Measurements from ENCODE around the gene RBM45. TPM values are rescaled to one million over a fixed set of nuclear protein-coding genes. Genes with fewer than 3 reads are reported as not detected.

The RBM45 gene
- total RNA-seq, 1 experiment from 2014 or later = 13.6 TPM

GRCh38 chr2:178143481-178143880 is 31.2 kb downstream of the RBM45 start:
- Mint-ChIP-seq H3K9me3 (ENCODE audit: unreplicated experiment) (no peaks in the 10 kb centered on the region), H3K4me1 (ENCODE audit: low read depth, unreplicated experiment) (no peaks in the 10 kb centered on the region), H3K27ac (ENCODE audit: unreplicated experiment) (no peak overlapping the region), H3K27me3 (ENCODE audit: insufficient read depth, unreplicated experiment) (peaks cover 14% of the 10 kb centered on the region), H3K4me3 (ENCODE audit: unreplicated experiment) (no peak overlapping the region), H3K36me3 (ENCODE audit: insufficient read depth, unreplicated experiment) (no peaks in the 10 kb centered on the region)
- Histone ChIP-seq H3K4me3 (ENCODE audit: low read depth, low read length) (no peak overlapping the region), H3K36me3 (ENCODE audit: control insufficient read depth, insufficient read depth, low read length) (no peaks in the 10 kb centered on the region), H3K4me1 (no peaks in the 10 kb centered on the region), H3K9me3 (no peaks in the 10 kb centered on the region), H3K27me3 (replicated peaks; ENCODE audit: control insufficient read depth, insufficient read depth, low read length) (no peaks in the 10 kb centered on the region)
- POLR2A ChIA-PET = no interaction called here
- no peak for TF ChIP-seq CTCF (IDR thresholded peaks at IDR 0.05; ENCODE audit: insufficient read depth in 1 of 2, low read depth in 1 of 2, low read length in 1 of 2, severe bottlenecking in 1 of 2, unreplicated experiment in 1 of 2)
- intact Hi-C loops (cut with micrococcal nuclease; ENCODE audit: unreplicated experiment) = no loop called here
- BruUV-seq (replicated peaks) = no TSS peak
- DNase-seq = no peak
- CTCF ChIA-PET = no interaction called here

GRCh38 chr2:178152033-178152432 is 39.8 kb downstream of the RBM45 start:
- intact Hi-C loops (cut with micrococcal nuclease; ENCODE audit: unreplicated experiment) = no loop called here
- H3K9me3 ChIP-seq = no peaks in the 10 kb centered on the region; the same call in none of the 2 replicates
- ChIA-PET CTCF (no interaction called here), POLR2A (no interaction called here)
- BruUV-seq (replicated peaks) = no TSS peak
- Mint-ChIP-seq H3K9me3 (ENCODE audit: unreplicated experiment) (no peaks in the 10 kb centered on the region), H3K27ac (ENCODE audit: unreplicated experiment) (no peak overlapping the region), H3K4me3 (ENCODE audit: unreplicated experiment) (no peak overlapping the region), H3K27me3 (ENCODE audit: insufficient read depth, unreplicated experiment) (no peaks in the 10 kb centered on the region), H3K36me3 (ENCODE audit: insufficient read depth, unreplicated experiment) (no peaks in the 10 kb centered on the region), H3K4me1 (ENCODE audit: low read depth, unreplicated experiment) (no peaks in the 10 kb centered on the region)
- no peaks in the 10 kb centered on the region for H3K36me3 ChIP-seq (ENCODE audit: control insufficient read depth, insufficient read depth, low read length)
- no peak overlapping the region for H3K4me3 ChIP-seq (ENCODE audit: low read depth, low read length)
- no peaks in the 10 kb centered on the region for H3K4me1 ChIP-seq
- no peak for TF ChIP-seq CTCF (IDR thresholded peaks at IDR 0.05; ENCODE audit: insufficient read depth in 1 of 2, low read depth in 1 of 2, low read length in 1 of 2, severe bottlenecking in 1 of 2, unreplicated experiment in 1 of 2)
- no peak for DNase-seq
- H3K27me3 ChIP-seq (replicated peaks; ENCODE audit: control insufficient read depth, insufficient read depth, low read length) = no peaks in the 10 kb centered on the region

GRCh38 chr2:178152542-178152941 is 40.3 kb downstream of the RBM45 start:
- Mint-ChIP-seq H3K9me3 (ENCODE audit: unreplicated experiment) (no peaks in the 10 kb centered on the region), H3K4me1 (ENCODE audit: low read depth, unreplicated experiment) (no peaks in the 10 kb centered on the region), H3K27me3 (ENCODE audit: insufficient read depth, unreplicated experiment) (no peaks in the 10 kb centered on the region), H3K27ac (ENCODE audit: unreplicated experiment) (no peak overlapping the region), H3K36me3 (ENCODE audit: insufficient read depth, unreplicated experiment) (no peaks in the 10 kb centered on the region), H3K4me3 (ENCODE audit: unreplicated experiment) (no peak overlapping the region)
- BruUV-seq (replicated peaks) = no TSS peak
- no peak for DNase-seq
- Histone ChIP-seq H3K36me3 (ENCODE audit: control insufficient read depth, insufficient read depth, low read length) (no peaks in the 10 kb centered on the region), H3K9me3 (no peaks in the 10 kb centered on the region; the same call in none of the 2 replicates), H3K4me1 (no peaks in the 10 kb centered on the region), H3K4me3 (ENCODE audit: low read depth, low read length) (no peak overlapping the region), H3K27me3 (replicated peaks; ENCODE audit: control insufficient read depth, insufficient read depth, low read length) (no peaks in the 10 kb centered on the region)
- POLR2A ChIA-PET = no interaction called here
- CTCF ChIA-PET = no interaction called here
- TF ChIP-seq CTCF (IDR thresholded peaks at IDR 0.05; ENCODE audit: insufficient read depth in 1 of 2, low read depth in 1 of 2, low read length in 1 of 2, severe bottlenecking in 1 of 2, unreplicated experiment in 1 of 2) = no peak
- intact Hi-C loops (cut with micrococcal nuclease; ENCODE audit: unreplicated experiment) = no loop called here
